ENCODE data around the gene ARG2.

DNA sequence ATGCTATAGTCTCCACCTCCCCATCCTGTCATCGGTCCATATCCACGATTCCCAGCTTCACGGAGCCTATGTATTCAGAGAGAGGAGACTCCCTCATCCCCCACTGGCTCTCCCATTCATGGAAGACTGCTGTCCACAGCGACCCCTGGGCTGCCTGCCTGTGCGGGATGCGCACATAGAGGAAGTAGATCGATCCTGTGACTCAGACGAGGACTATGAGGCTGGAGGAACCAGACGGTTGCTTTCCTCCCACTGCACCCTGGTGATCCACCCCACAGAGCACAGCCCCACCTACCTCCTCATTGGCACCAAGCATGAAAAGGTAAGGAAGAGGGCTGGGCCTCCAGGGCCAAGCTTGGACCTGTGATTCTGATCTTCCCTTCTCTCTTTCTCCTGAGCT lies 44.0 kb upstream of the ARG2 start:
- TF ChIP-seq, protein P1, sequence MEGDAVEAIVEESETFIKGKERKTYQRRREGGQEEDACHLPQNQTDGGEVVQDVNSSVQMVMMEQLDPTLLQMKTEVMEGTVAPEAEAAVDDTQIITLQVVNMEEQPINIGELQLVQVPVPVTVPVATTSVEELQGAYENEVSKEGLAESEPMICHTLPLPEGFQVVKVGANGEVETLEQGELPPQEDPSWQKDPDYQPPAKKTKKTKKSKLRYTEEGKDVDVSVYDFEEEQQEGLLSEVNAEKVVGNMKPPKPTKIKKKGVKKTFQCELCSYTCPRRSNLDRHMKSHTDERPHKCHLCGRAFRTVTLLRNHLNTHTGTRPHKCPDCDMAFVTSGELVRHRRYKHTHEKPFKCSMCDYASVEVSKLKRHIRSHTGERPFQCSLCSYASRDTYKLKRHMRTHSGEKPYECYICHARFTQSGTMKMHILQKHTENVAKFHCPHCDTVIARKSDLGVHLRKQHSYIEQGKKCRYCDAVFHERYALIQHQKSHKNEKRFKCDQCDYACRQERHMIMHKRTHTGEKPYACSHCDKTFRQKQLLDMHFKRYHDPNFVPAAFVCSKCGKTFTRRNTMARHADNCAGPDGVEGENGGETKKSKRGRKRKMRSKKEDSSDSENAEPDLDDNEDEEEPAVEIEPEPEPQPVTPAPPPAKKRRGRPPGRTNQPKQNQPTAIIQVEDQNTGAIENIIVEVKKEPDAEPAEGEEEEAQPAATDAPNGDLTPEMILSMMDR (IDR thresholded peaks at IDR 0.05) = no peak
- TF ChIP-seq POLR2A (IDR thresholded peaks at IDR 0.05) = no peak
